Activated CD8-positive, alpha-beta memory T cell treated with anti-CD3 and anti-CD28 coated beads, Interleukin-2, amount 50 U/mL, for 1 hour (primary cell): ENCODE data around the gene EMILIN1.
A peak's percentile ranks its signal among the peaks of the same experiment; 100 is the strongest.

Experiments
- DNase-seq: peaks from one replicate; pipeline ENCODE4 v3.0.0-alpha.2; 2020; ENCODE audit errors: extremely low read depth

The EMILIN1 gene

DNA sequence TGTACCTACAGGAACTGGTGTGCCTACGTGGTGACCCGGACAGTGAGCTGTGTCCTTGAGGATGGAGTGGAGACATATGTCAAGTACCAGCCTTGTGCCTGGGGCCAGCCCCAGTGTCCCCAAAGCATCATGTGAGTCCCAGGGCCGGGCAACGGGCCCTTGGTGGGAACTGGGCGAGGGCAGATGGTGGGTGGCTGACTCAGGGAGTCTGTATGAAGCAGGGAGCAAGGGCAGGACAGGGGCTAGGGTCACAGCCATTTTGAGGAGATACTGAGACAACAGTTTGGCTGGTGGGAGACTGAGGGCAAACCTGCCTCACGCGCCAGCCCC, 1.7 kb downstream of the EMILIN1 start:
- no peak for DNase-seq

DNA sequence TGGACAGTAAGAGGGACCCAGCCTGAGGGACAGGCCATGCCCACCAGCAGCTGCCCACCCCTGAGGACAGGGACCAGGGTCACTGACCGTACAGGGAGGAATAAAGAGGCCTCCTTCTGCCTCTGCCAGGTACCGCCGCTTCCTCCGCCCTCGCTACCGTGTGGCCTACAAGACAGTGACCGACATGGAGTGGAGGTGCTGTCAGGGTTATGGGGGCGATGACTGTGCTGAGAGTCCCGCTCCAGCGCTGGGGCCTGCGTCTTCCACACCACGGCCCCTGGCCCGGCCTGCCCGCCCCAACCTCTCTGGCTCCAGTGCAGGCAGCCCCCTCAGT, 2.2 kb downstream of the EMILIN1 start:
- DNase-seq = no peak

- DNase-seq = no peak
These were observed 3.8 kb downstream of the EMILIN1 start for GRCh38 chr2:27081984-27082772.

GRCh38 chr2:27082773-27083409, 4.5 kb downstream of the EMILIN1 start:
- no peak for DNase-seq

DNA sequence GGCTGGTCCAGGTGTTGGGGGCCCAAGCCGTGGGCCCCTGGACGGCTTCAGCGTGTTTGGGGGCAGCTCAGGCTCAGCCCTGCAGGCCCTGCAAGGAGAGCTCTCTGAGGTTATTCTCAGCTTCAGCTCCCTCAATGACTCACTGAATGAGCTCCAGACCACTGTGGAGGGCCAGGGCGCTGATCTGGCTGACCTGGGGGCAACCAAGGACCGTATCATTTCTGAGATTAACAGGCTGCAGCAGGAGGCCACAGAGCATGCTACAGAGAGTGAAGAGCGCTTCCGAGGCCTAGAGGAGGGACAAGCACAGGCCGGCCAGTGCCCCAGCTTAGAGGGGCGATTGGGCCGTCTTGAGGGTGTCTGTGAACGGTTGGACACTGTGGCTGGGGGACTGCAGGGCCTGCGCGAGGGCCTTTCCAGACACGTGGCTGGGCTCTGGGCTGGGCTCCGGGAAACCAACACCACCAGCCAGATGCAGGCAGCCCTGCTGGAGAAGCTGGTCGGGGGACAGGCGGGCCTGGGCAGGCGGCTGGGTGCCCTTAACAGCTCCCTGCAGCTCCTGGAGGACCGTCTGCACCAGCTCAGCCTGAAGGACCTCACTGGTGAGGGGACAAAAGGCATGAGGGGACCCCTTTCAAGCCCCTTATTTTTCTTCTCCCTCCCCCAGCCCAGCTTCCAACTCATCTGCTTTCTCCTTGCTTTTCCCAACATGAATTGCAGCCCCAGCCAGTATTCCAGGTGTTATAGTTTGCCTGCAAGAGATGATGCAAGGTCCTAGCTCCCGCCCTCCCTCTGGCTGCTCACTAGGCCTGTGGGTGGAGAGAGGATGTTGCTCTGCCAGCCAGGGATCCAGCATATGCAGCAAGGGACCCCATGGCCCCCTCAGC, 5.2 kb downstream of the EMILIN1 start:
- no peak for DNase-seq

DNA sequence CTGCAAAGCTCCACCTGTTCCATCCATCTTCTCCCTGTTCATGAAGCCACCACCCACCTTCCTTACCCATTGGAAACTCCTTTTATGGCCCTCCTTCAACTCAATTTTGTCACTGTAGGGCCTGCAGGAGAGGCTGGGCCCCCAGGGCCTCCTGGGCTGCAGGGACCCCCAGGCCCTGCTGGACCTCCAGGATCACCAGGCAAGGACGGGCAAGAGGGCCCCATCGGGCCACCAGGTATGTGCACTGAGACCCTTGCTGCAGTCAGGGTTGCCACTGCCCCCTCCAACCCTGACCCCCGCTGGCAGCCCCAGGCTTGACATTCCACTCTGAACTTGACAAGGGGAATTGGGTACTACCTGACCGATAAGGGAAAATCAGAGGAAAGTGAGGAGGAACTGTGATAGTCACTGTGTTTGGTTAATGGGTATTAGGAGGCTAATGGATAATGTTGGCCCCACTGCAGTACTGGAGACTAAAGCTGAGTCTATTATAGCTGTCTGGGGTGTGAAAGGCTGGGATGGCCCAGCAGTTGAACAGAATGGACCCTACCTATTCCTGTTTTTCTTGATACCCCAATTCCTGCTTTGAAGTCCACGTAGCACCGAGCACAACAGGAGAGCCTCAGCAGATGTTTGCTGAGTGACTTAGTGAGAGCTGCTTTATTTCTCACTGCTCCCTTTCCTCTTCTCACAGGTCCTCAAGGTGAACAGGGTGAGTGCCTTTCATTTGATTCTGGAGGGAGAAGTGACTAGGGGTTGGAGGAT, 6.1 kb downstream of the EMILIN1 start:
- DNase-seq = no peak

- no peak for DNase-seq
These were observed 6.8 kb downstream of the EMILIN1 start for GRCh38 chr2:27085062-27085672.

- no peak for DNase-seq
These were observed 7.3 kb downstream of the EMILIN1 start for GRCh38 chr2:27085673-27086089.

DNA sequence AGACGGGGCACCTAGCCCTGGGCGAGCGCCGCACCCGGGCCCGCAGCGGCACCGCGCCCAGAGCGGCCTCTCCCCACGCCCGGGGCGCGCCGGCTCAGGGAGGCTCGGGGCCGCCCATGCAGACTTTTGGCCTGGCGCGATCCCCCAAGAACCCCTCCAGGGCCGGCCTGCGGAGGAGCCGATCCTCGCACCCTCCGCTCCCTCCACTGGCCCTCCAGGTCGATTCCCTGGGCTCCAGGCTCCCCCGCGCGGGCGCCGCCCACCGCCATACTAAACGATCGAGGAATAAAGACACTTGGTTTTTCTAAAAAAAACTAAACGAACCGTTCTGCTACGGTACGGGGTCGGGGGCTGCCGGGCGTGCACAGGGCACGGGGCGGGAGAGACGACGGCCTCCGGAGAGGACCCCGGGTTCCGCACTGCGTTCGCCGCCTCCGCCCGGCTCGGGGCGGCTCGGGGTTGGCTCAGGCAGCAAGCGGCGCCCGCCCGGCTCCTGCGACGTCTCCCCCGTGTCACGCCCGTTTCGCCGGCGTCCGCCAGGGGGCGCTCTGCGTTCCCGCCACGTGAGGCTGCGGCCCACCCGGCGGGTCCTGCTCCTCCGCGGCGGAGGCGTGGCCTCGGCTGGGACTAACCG, 7.8 kb downstream of the EMILIN1 start:
- DNase-seq = peak; percentile 71

DNA sequence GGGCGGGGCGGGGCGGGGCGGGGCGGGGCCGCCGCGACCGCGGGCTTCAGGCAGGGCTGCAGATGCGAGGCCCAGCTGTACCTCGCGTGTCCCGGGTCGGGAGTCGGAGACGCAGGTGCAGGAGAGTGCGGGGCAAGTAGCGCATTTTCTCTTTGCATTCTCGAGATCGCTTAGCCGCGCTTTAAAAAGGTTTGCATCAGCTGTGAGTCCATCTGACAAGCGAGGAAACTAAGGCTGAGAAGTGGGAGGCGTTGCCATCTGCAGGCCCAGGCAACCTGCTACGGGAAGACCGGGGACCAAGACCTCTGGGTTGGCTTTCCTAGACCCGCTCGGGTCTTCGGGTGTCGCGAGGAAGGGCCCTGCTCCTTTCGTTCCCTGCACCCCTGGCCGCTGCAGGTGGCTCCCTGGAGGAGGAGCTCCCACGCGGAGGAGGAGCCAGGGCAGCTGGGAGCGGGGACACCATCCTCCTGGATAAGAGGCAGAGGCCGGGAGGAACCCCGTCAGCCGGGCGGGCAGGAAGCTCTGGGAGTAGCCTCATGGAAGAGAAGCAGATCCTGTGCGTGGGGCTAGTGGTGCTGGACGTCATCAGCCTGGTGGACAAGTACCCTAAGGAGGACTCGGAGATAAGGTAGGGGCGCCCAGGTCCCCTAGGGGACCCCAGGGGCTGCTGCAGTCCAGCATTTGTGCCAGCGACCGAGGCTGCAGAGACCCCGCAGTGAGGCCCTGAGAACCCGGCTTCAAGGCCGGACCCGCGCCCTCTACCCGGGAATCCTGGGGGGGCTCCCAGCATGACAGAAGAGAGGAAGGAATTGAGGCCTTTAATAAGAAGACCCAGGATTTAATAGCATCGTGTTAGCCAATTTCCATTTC, 8.5 kb downstream of the EMILIN1 start, which contains the start of gene KHK:
KHK (plus strand) TSS at position 49 of the 870 bp plus-strand sequence; CDS start at position 537, 488 bp downstream.
- DNase-seq = no peak

DNA sequence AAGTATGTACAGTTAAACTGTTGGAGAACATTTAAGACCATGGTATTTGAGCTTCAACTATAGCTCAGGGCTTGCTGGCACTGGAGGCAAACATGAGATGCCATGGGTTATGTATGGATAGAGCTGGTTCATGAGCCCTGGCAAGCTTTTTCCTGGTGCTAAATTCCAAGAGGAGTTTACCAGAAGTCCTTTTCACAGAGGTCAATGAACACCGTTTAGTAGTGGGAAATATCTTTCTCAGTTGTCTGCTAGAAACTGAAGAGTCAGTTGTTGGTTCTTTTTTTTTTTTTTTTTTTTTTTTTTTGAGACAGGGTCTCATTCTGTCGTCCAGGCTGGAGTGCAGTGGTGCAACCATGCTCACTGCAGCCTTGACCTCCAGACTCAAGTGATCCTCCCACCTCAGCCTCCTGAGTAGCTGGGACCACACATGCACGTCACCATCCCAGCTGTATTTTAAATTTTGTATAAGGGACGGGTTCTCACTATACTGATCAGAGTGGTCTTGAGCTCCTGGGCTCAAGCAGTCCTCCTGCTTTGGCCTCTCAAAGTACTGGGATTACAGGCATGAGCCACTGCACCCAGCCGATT, 9.5 kb downstream of the EMILIN1 start:
- DNase-seq = no peak

DNA sequence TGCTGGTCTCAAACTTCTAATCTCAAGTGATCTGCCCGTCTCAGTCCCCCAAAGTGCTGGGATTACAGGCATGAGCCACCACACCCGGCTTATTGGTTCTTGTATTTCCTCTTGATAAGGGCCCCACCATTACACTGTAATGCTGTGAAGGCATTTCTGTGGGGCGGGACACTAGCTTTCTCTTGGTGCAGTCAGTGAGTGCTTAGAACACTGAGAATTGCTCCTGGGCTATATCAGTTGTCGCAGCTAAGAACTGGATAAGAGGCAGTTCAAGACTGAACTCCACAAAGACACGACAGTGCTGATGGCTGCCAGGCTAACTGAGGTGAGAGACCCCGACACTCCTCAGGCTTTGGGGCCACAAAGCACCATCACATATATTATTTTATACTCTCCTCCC, 10.2 kb downstream of the EMILIN1 start:
- DNase-seq = no peak

DNA sequence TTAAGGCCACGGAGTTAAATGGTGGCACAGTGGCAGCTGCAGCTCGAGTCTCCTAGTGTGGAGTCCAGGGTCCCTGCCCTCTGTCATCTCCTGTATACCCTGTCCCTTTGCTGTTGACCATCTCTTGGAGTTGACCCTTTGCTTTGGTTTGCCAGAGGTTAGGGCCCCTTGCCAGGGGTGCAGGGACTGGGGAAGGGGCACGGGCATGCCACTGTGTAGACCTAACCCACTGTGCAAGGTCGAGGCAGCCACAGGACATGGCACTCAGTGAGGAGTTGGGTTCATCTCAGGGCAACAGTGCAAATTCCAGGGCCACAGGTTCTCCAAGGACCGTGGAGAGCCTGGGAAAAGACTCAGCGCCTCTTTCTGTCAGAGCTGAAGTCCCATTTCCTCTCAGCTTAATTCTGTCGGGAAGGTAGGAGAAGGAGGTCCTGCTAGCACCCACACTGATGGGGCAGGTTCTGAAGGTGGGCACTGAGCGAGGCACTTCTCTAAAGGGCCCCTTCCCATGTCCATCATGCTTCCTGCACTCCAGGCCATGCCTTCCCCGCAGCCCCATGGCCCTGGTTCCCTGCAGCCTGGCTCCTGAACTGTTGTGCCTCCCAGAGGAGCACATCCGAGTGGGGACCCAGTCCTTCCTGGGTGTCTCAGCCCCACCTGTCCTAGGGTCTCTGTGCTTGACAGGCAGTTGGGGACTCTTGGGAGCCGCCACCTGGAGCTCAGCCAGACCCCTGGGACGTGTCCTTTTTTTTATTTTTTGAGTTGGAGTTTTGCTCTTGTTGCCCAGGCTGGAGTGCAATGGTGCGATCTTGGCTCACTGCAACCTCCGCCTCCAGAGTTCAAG, 10.9 kb downstream of the EMILIN1 start:
- DNase-seq = no peak

GRCh38 chr2:27091746-27092695, 13.6 kb downstream of the EMILIN1 start:
- no peak for DNase-seq

DNA sequence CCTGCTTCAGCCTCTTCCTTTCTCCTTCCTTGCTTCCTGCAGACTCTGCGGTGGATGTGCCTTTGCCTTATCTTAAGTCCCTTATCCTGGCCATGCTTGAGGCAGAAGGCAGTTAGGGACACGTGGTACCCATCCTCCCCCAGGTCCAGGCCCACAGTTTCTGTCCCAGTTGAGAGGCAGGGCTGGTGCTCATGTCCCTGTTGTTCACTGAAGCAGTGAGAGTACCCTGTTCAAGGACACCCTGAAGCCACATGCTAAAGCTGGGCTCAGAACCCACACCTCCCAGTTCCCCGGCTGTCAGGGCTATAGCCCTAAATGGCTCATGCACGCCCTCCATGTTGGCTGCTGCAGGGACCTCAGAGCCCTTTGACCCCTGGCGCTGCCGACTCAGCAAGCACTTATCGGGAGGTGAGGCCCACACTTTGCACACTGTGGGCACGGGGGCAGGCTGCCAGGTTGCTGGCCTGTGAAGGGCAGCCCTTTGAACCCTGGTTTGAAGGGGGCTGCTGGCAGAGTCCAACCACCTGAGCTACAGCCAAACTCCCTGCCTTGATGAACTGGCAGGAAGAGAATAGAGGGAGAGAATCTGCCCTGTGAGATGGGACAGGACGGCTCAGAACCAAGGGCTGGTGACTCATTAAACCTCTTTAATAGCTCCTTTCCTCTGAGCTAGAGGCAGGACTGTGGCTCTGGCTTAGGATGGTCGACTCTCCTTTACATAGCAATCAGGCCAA, 14.4 kb downstream of the EMILIN1 start:
- DNase-seq = no peak

GRCh38 chr2:27093430-27094352, 15.3 kb downstream of the EMILIN1 start:
- DNase-seq = no peak
